Ishikawa (cell line): ENCODE results near the gene CACNA1D.

ENCODE experiments used
- CEBPB ChIP-seq: IDR thresholded peaks from 2 replicates; pipeline ENCODE4 v1.6.1; 2012
- CREB1 ChIP-seq: IDR thresholded peaks from 2 replicates; pipeline ENCODE4 v1.6.1; 2012; ENCODE audit warnings: low read depth
- EGR1 ChIP-seq: IDR thresholded peaks from 2 replicates; pipeline ENCODE4 v1.6.1; 2012
- EP300 ChIP-seq: IDR thresholded peaks from 2 replicates; pipeline ENCODE4 v1.6.1; 2012; ENCODE audit warnings: borderline replicate concordance
- FOXM1 ChIP-seq: IDR thresholded peaks from 2 replicates; pipeline ENCODE4 v1.6.1; 2012; ENCODE audit warnings: low read depth, borderline replicate concordance
- MAX ChIP-seq: IDR thresholded peaks from 2 replicates; pipeline ENCODE4 v1.6.1; 2012
- NFIC ChIP-seq: IDR thresholded peaks from 2 replicates; pipeline ENCODE4 v1.6.1; 2012
- RAD21 ChIP-seq: IDR thresholded peaks from 2 replicates; pipeline ENCODE4 v1.6.1; 2012; ENCODE audit warnings: low read depth
- REST ChIP-seq: IDR thresholded peaks from 2 replicates; pipeline ENCODE4 v1.6.1; 2012; ENCODE audit warnings: low read depth, mild to moderate bottlenecking
- TAF1 ChIP-seq: IDR thresholded peaks from 2 replicates; pipeline ENCODE4 v1.6.1; 2012; ENCODE audit warnings: low read depth, mild to moderate bottlenecking
- TCF12 ChIP-seq: IDR thresholded peaks from 2 replicates; pipeline ENCODE4 v1.6.1; 2012; ENCODE audit warnings: low read depth
- TEAD4 ChIP-seq: IDR thresholded peaks from 2 replicates; pipeline ENCODE4 v1.6.1; 2012
- USF1 ChIP-seq: IDR thresholded peaks from 2 replicates; pipeline ENCODE4 v1.6.1; 2012
- YY1 ChIP-seq: IDR thresholded peaks from 2 replicates; pipeline ENCODE4 v1.6.1; 2012; ENCODE audit warnings: low read depth
- ZBTB7A ChIP-seq: IDR thresholded peaks from 2 replicates; pipeline ENCODE4 v1.6.1; 2012; ENCODE audit warnings: low read depth

The CACNA1D gene

GRCh38 chr3:53780806-53781205 is 286.4 kb downstream of the CACNA1D start:
- no peak for TF ChIP-seq CEBPB
- no peak for TF ChIP-seq TEAD4
- no peak for TF ChIP-seq CREB1
- no peak for TF ChIP-seq EGR1
- no peak for TF ChIP-seq FOXM1
- TF ChIP-seq TAF1, result no peak
- no peak for TF ChIP-seq TCF12
- no peak for TF ChIP-seq REST
- no peak for TF ChIP-seq EP300
- TF ChIP-seq USF1, result no peak
- TF ChIP-seq RAD21, result no peak
- no peak for TF ChIP-seq NFIC
- TF ChIP-seq ZBTB7A, result no peak
- TF ChIP-seq MAX, result no peak
- no peak for TF ChIP-seq YY1

GRCh38 chr3:53787016-53787415 is 292.6 kb downstream of the CACNA1D start:
- TF ChIP-seq CREB1 (no peak), TEAD4 (no peak), NFIC (no peak), TAF1 (no peak), EGR1 (no peak), FOXM1 (no peak), TCF12 (no peak), MAX (no peak), REST (no peak), RAD21 (no peak), EP300 (no peak), CEBPB (no peak), ZBTB7A (no peak), YY1 (no peak), USF1 (no peak)

GRCh38 chr3:53788038-53788437 is 293.6 kb downstream of the CACNA1D start:
- no peak for TF ChIP-seq ZBTB7A
- no peak for TF ChIP-seq RAD21

- TF ChIP-seq REST, result no peak
- no peak for TF ChIP-seq CREB1
- TF ChIP-seq CEBPB, result no peak
- TF ChIP-seq TCF12, result no peak
- TF ChIP-seq EGR1, result no peak
- TF ChIP-seq TAF1, result no peak
- TF ChIP-seq USF1, result no peak
- no peak for TF ChIP-seq YY1
- no peak for TF ChIP-seq RAD21
- no peak for TF ChIP-seq MAX
- TF ChIP-seq EP300, result no peak
- TF ChIP-seq TEAD4, result no peak
- TF ChIP-seq NFIC, result no peak
Observed at GRCh38 chr3:53789459-53789858, 295.0 kb downstream of the CACNA1D start.

- TF ChIP-seq FOXM1 (no peak), RAD21 (no peak), TAF1 (no peak), REST (no peak), YY1 (no peak), EP300 (no peak), MAX (no peak), USF1 (no peak), EGR1 (no peak), TCF12 (no peak), CEBPB (no peak), ZBTB7A (no peak), CREB1 (no peak), TEAD4 (no peak), NFIC (no peak)
Observed at GRCh38 chr3:53790470-53790869, 296.1 kb downstream of the CACNA1D start.
